Coronary artery (tissue), 2 donors: ENCODE results near the gene ADGRD1.

Experiments
- DNase-seq: peaks from one replicate; pipeline ENCODE4 v3.0.0-alpha.2; 2017; ENCODE audit warnings: low spot score
- H3K27ac ChIP-seq, 2 donors: fragments of 200-600 bp; sonication (generic); one replicate each; pipeline ENCODE4 v1.5.1; 2016 to 2019
- H3K4me3 ChIP-seq: fragments of 200-600 bp; sonication (generic); 2 replicates; pipeline ENCODE4 v1.5.1; 2016; ENCODE audit warnings: mild to moderate bottlenecking, moderate library complexity
- CTCF ChIP-seq: fragments of 200-600 bp; sonication (generic); IDR thresholded peaks from one replicate; pipeline ENCODE4 v1.5.1; 2019; ENCODE audit warnings: antibody characterized with exemption

Gene ADGRD1

GRCh38 chr12:130917607-130918006 lies 36.1 kb upstream of the ADGRD1 start:
- TF ChIP-seq CTCF = no peak
- DNase-seq = no peak
- Histone ChIP-seq H3K4me3 (no peak overlapping the region), H3K27ac (no peak overlapping the region)

DNA sequence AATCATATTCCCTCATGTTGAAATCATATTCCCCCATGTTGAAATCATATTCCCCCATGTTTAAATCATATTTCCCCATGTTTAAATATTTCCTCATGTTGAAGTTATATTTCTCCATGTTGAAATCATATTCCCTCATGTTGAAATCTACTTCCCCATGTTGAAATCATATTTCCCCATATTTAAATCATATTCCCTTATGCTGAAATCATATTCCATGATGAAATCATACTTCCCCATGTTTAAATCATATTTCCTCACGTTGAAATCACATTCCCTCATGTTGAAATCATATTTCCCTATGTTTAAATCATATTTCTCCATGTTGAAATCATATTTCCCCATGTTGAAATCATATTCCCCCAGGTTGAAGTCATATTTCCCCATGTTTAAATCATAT lies 34.6 kb upstream of the ADGRD1 start:
- TF ChIP-seq CTCF = no peak
- Histone ChIP-seq H3K27ac (no peak overlapping the region), H3K4me3 (no peak overlapping the region)
- DNase-seq = no peak

- peak overlapping the region in 1 of 2 donors; percentile 78 for H3K27ac ChIP-seq
- no peak overlapping the region for H3K4me3 ChIP-seq
- TF ChIP-seq CTCF = no peak
- DNase-seq = no peak
These were observed 33.5 kb upstream of the ADGRD1 start for GRCh38 chr12:130920119-130920703.

GRCh38 chr12:130920723-130921381 lies 32.9 kb upstream of the ADGRD1 start:
- DNase-seq = peak; percentile 85
- TF ChIP-seq CTCF = no peak
- Histone ChIP-seq H3K27ac (peak overlapping the region; percentile 14 to 78), H3K4me3 (no peak overlapping the region)

- Histone ChIP-seq H3K27ac (peak overlapping the region in 1 of 2 donors; percentile 78), H3K4me3 (peak overlapping the region; percentile 14)
- DNase-seq = no peak
- TF ChIP-seq CTCF = no peak
These were observed 31.2 kb upstream of the ADGRD1 start for GRCh38 chr12:130922511-130922953.

GRCh38 chr12:130924966-130925665 lies 28.6 kb upstream of the ADGRD1 start:
- H3K27ac ChIP-seq = no peak overlapping the region
- no peak overlapping the region for H3K4me3 ChIP-seq
- no peak for TF ChIP-seq CTCF
- DNase-seq = no peak
